HepG2 (cell line): ENCODE data around the gene FKBP5. TPM values are rescaled to one million over a fixed set of nuclear protein-coding genes. Genes with fewer than 3 reads are reported as not detected.
A peak's percentile ranks its signal among the peaks of the same experiment; 100 is the strongest.

Experiments
- ATAC-seq: fragments of 200-7000 bp; cut with Tn5 transposase; 3 replicates; pipeline ENCODE4 v1.9.1; 2020; ENCODE audit warnings: mild to moderate bottlenecking, moderate library complexity
- BruUV-seq: library from RNA; stranded (reverse); fragments of 400-500 nt; replicated peaks from 2 replicates; lab custom pipeline; 2021; lab: Mats Ljungman, UMichigan
- CTCF ChIA-PET: fragments of 300-600 bp; formaldehyde crosslinking; extraction: SDS; loops from one replicate; lab custom pipeline; 2021; ENCODE audit warnings: low total read pairs, inconsistent platforms, low intra/inter-chr PET ratio; lab: Yijun Ruan, JAX
- POLR2A ChIA-PET: fragments of 350-600 bp; sonication (Branson Sonifier 250); formaldehyde crosslinking; loops from one replicate; lab custom pipeline; 2020; ENCODE audit warnings: antibody characterized with exemption, inconsistent platforms; lab: Yijun Ruan, JAX
- DNase-seq: peaks from one replicate; pipeline ENCODE4 v3.0.0-alpha.2; 2015; ENCODE audit warnings: low spot score
- FAIRE-seq: peaks from 3 replicates; lab custom pipeline; 2011; peaks lifted over from hg19 to GRCh38; lab: Jason Lieb, UNC
- H2AFZ ChIP-seq: one replicate; pipeline ENCODE4 v1.6.1; 2011; ENCODE audit warnings: low read length, inconsistent platforms
- H3K27ac ChIP-seq: fragments of 300-600 bp; 3 replicates; pipeline ENCODE4 v1.8.0; 2011; ENCODE audit warnings: mixed run types, mild to moderate bottlenecking, mixed read lengths, low read length, inconsistent platforms; ENCODE audit not compliant: insufficient read depth; ENCODE audit errors: extremely low read length
- H3K27me3 ChIP-seq, 2 experiments: fragments of 200-600 bp in 1 of 2; 2 replicates in 1 of 2; 3 replicates in 1 of 2; pipeline versions ENCODE4 v1.6.0 to v1.8.0; 2011; ENCODE audit warnings: low read length in 2 of 2, mild to moderate bottlenecking in 2 of 2, moderate library complexity in 2 of 2, inconsistent platforms in 1 of 2; ENCODE audit not compliant: insufficient read depth in 2 of 2, control insufficient read depth in 1 of 2
- H3K36me3 ChIP-seq, 2 experiments: fragments of 200-600 bp in 1 of 2; replicated peaks in 1 of 2; 2 replicates in 1 of 2; 3 replicates in 1 of 2; pipeline versions ENCODE4 v1.5.1 to v1.8.0; 2011; ENCODE audit warnings: low read length in 2 of 2, inconsistent platforms in 1 of 2; ENCODE audit not compliant: insufficient read depth in 2 of 2, control insufficient read depth in 1 of 2
- H3K4me1 ChIP-seq: 2 replicates; pipeline ENCODE4 v1.5.1; 2012; ENCODE audit warnings: low read length, inconsistent platforms; ENCODE audit not compliant: insufficient read depth
- H3K4me2 ChIP-seq: 2 replicates; pipeline ENCODE4 v1.6.0; 2011; ENCODE audit warnings: low read depth, low read length, inconsistent platforms
- H3K4me3 ChIP-seq, 3 experiments: fragments of 200-600 bp in 1 of 3; sonication (generic), shearing (Covaris generic) in 1 of 3; replicated peaks in 1 of 3; 2 replicates each; pipeline ENCODE4 v1.5.1; 2011 to 2016; ENCODE audit warnings: low read length in 3 of 3, inconsistent platforms in 2 of 3, low read depth in 2 of 3, mild to moderate bottlenecking in 2 of 3, control low read depth in 1 of 3, mixed read lengths in 1 of 3; ENCODE audit not compliant: insufficient read depth in 1 of 3
- H3K79me2 ChIP-seq: one replicate; pipeline ENCODE4 v1.6.1; 2011; ENCODE audit warnings: low read length, inconsistent platforms; ENCODE audit not compliant: insufficient read depth
- H3K9ac ChIP-seq: 2 replicates; pipeline ENCODE4 v1.6.0; 2011; ENCODE audit warnings: mild to moderate bottlenecking, low read depth, low read length, inconsistent platforms; ENCODE audit not compliant: insufficient read depth
- H3K9me3 ChIP-seq: 2 replicates; pipeline ENCODE4 v1.5.1; 2012; ENCODE audit warnings: mild to moderate bottlenecking, low read length
- H4K20me1 ChIP-seq: 2 replicates; pipeline ENCODE4 v1.6.0; 2011; ENCODE audit warnings: inconsistent platforms, mild to moderate bottlenecking, low read length, moderate library complexity; ENCODE audit not compliant: insufficient read depth
- ATAD3A ChIP-seq: sonication (generic); formaldehyde crosslinking; IDR thresholded peaks from 2 replicates; pipeline ENCODE4 v1.4.0; 2020; ENCODE audit warnings: missing genetic modification reagents
- CBX2 ChIP-seq, 2 experiments: fragments of 200-600 bp in 1 of 2; sonication (generic); formaldehyde crosslinking in 1 of 2; IDR thresholded peaks; 2 replicates each; pipeline versions ENCODE4 v1.7.0 to v1.8.1; 2018 to 2022; ENCODE audit warnings: low read depth in 2 of 2, low read length in 1 of 2, mild to moderate bottlenecking in 1 of 2, missing genetic modification reagents in 1 of 2
- HIC2 ChIP-seq: sonication (generic); formaldehyde crosslinking; IDR thresholded peaks from 2 replicates; pipeline ENCODE4 v1.9.0; 2022; ENCODE audit warnings: low read depth, missing genetic modification reagents
- REST ChIP-seq, 2 experiments: IDR thresholded peaks; 2 replicates each; pipeline ENCODE4 v1.6.1; 2011 to 2012; ENCODE audit warnings: low read length in 2 of 2, borderline replicate concordance in 1 of 2, low read depth in 1 of 2, mild to moderate bottlenecking in 1 of 2, moderate library complexity in 1 of 2
- ZNF687 ChIP-seq: sonication (generic); formaldehyde crosslinking; IDR thresholded peaks from 2 replicates; pipeline ENCODE4 v1.5.1; 2020; ENCODE audit warnings: mild to moderate bottlenecking, missing genetic modification reagents, moderate library complexity
- WGBS: methylation state at CpG from one replicate; pipeline ENCODE4 v1.1.6; 2017; ENCODE audit warnings: low lambda C conversion rate; 5-methylcytosine and 5-hydroxymethylcytosine counted together
- in situ Hi-C: cut with HindIII; loops from 2 replicates; pipeline ENCODE4 v1.10.0; 2017; ENCODE audit warnings: low pct_unique_long_range_greater_than_20kb; ENCODE audit not compliant: extremely low pct_ligation_motif_present
- intact Hi-C: fragments of 100-400 bp; cut with micrococcal nuclease; formaldehyde crosslinking; loops from one replicate; pipeline ENCODE4 v1.10.0; 2022; ENCODE audit not compliant: unreplicated experiment
- polyA plus RNA-seq, 8 experiments: library from polyadenylated mRNA; depleted of rRNA in 3 of 8; stranded (reverse) in 7 of 8; unstranded in 1 of 8; fragments of >200 nt; fragmentation: Illumina TruSeq in 4 of 8; extraction: Trizol in 4 of 8; gene quantifications; 2 replicates each; pipeline versions ENCODE4 v1.2.1 to v1.2.3, GENCODE V29; 2011 to 2016; ENCODE audit warnings: low read depth in 4 of 8, missing spikeins in 1 of 8, mixed read lengths in 1 of 8; ENCODE audit not compliant: insufficient read depth in 1 of 8
- total RNA-seq, 5 experiments: library from RNA; depleted of rRNA; stranded (reverse); fragments of >200 nt; fragmentation: Illumina TruSeq; extraction: Trizol; gene quantifications; 2 replicates each; pipeline ENCODE4 v1.2.3, GENCODE V29; 2016; ENCODE audit warnings: low read depth in 1 of 5

The FKBP5 gene
- total and polyA plus RNA-seq, 2 of the 13 experiments (the other 11 are each of a cell fraction or from before 2014, with no cell fraction given), result 8.0 to 17.4 TPM

- no peak for TF ChIP-seq REST (IDR thresholded peaks at IDR 0.05; ENCODE audit: borderline replicate concordance in 1 of 2, low read depth in 1 of 2, low read length in 2 of 2)
- TF ChIP-seq CBX2 (IDR thresholded peaks at IDR 0.05; ENCODE audit: low read depth, low read length), result no peak
- no peak for TF ChIP-seq CBX2 (CRISPR knock-in tag; IDR thresholded peaks at IDR 0.05; ENCODE audit: low read depth)
- TF ChIP-seq, all 625 proteins: peak for 2
These were observed 35.8 kb upstream of the FKBP5 start (continued) for GRCh38 chr6:35724471-35724870.

- Histone ChIP-seq H3K27ac (no peak overlapping the region), H3K27me3 (no peaks in the 10 kb centered on the region; a peak in 1 of 5 replicates), H3K79me2 (no peaks in the 10 kb centered on the region), H3K4me2 (peak overlapping the region; percentile 9; the same call in 1 of the 2 replicates), H2AFZ (no peak overlapping the region), H4K20me1 (no peaks in the 10 kb centered on the region), H3K4me1 (peaks cover 77% of the 10 kb centered on the region), H3K36me3 (no peaks in the 10 kb centered on the region), H3K9me3 (no peaks in the 10 kb centered on the region), H3K4me3 (no peak overlapping the region), H3K9ac (no peak overlapping the region)
- ATAC-seq (no peak), DNase-seq (no peak), FAIRE-seq (no peak)
- POLR2A ChIA-PET, result no interaction called here
- intact Hi-C loops, result no loop called here
- WGBS, result 73% methylated on average over 4 of the region's 4 CpGs
- CTCF ChIA-PET, result no interaction called here
- TF ChIP-seq ATAD3A (CRISPR knock-in tag), result no peak
- peak; percentile 57; the same call in 1 of the 2 replicates for TF ChIP-seq HIC2
- TF ChIP-seq ZNF687 (CRISPR knock-in tag), result peak; percentile 29; the same call in 1 of the 2 replicates
- in situ Hi-C loops, result no loop called here
- no TSS peak for BruUV-seq
These were observed 35.3 kb upstream of the FKBP5 start for GRCh38 chr6:35724059-35724458.
